Measurements from ENCODE around the gene MBTD1. TPM values are rescaled to one million over a fixed set of nuclear protein-coding genes. Genes with fewer than 3 reads are reported as not detected.

MBTD1 gene
- total RNA-seq, 4 donors from 2014 or later = 20.9 to 26.7 (median 24.0) TPM

GRCh38 chr17:51257150-51258081 is 2.4 kb downstream of the MBTD1 start:
- intact Hi-C loops (cut with DNase I; ENCODE audit: low total_unique reads) = no loop called here
- no peak overlapping the region for H3K4me3 ChIP-seq (ENCODE audit: low read depth, poor library complexity, severe bottlenecking)
- WGBS, 2 donors = 23 to 31% methylated on average over 3 of the region's 3 CpGs
- TF ChIP-seq CTCF (IDR thresholded peaks at IDR 0.05) (no peak), POLR2A (IDR thresholded peaks at IDR 0.05) (no peak)
- DNase-seq (ENCODE audit: low spot score in 2 of 2) = no peak

- DNase-seq (ENCODE audit: low spot score in 2 of 2) = no peak
- 87 to 88% methylated on average over 3 of the region's 3 CpGs for WGBS, 2 donors
- no peak overlapping the region for H3K4me3 ChIP-seq (ENCODE audit: low read depth, poor library complexity, severe bottlenecking)
- TF ChIP-seq POLR2A (IDR thresholded peaks at IDR 0.05) (no peak), CTCF (IDR thresholded peaks at IDR 0.05) (no peak)
- intact Hi-C loops (cut with DNase I; ENCODE audit: low total_unique reads) = no loop called here
These were observed 3.7 kb downstream of the MBTD1 start for GRCh38 chr17:51256101-51256500.

- no peak for TF ChIP-seq POLR2A (IDR thresholded peaks at IDR 0.05)
- TF ChIP-seq CTCF (IDR thresholded peaks at IDR 0.05) = no peak
- WGBS, 2 donors = 83 to 84% methylated on average over 6 of the region's 6 CpGs
These were observed 4.2 kb downstream of the MBTD1 start for GRCh38 chr17:51255673-51256072.

GRCh38 chr17:51251010-51251409 is 8.8 kb downstream of the MBTD1 start:
- no peak for DNase-seq (ENCODE audit: low spot score in 2 of 2)
- no peak overlapping the region for H3K4me3 ChIP-seq (ENCODE audit: low read depth, poor library complexity, severe bottlenecking)
- intact Hi-C loops (cut with DNase I; ENCODE audit: low total_unique reads) = no loop called here
- no peak for TF ChIP-seq CTCF (IDR thresholded peaks at IDR 0.05)
- no peak for TF ChIP-seq POLR2A (IDR thresholded peaks at IDR 0.05)

More at GRCh38 chr17:51255673-51256072, 4.2 kb downstream of the MBTD1 start:
- no peak overlapping the region for H3K4me3 ChIP-seq (ENCODE audit: low read depth, poor library complexity, severe bottlenecking)
- intact Hi-C loops (cut with DNase I; ENCODE audit: low total_unique reads) = no loop called here
- no peak for DNase-seq (ENCODE audit: low spot score in 2 of 2)

- 97% methylated on average over 3 of the region's 3 CpGs for WGBS, 2 donors
- intact Hi-C loops (cut with DNase I; ENCODE audit: low total_unique reads) = no loop called here
- H3K4me3 ChIP-seq (ENCODE audit: low read depth, poor library complexity, severe bottlenecking) = no peak overlapping the region
- no peak for TF ChIP-seq POLR2A (IDR thresholded peaks at IDR 0.05)
- DNase-seq (ENCODE audit: low spot score in 2 of 2) = no peak
These were observed 9.5 kb downstream of the MBTD1 start for GRCh38 chr17:51250314-51250840.

- no peak for DNase-seq (ENCODE audit: low spot score in 2 of 2)
- 90 to 97% methylated on average over 1 of the region's 1 CpG for WGBS, 2 donors
- intact Hi-C loops (cut with DNase I; ENCODE audit: low total_unique reads) = no loop called here
- no peak for TF ChIP-seq POLR2A (IDR thresholded peaks at IDR 0.05)
- no peak for TF ChIP-seq CTCF (IDR thresholded peaks at IDR 0.05)
- H3K4me3 ChIP-seq (ENCODE audit: low read depth, poor library complexity, severe bottlenecking) = no peak overlapping the region
These were observed 14.3 kb downstream of the MBTD1 start for GRCh38 chr17:51245535-51245934.
